Uterus (tissue), 4 donors: ENCODE data around the gene DMAC1. TPM values are rescaled to one million over a fixed set of nuclear protein-coding genes. Genes with fewer than 3 reads are reported as not detected.

ENCODE experiments used
- DNase-seq, 2 donors: peaks; one replicate each; pipeline ENCODE4 v3.0.0-alpha.2; 2019 to 2020
- H3K27ac ChIP-seq, 2 donors: fragments of 200-600 bp; sonication (generic); 1 replicate in 1 of 2; 2 replicates in 1 of 2; pipeline ENCODE4 v1.5.1; 2016 to 2018
- H3K27me3 ChIP-seq, 2 donors: fragments of 200-600 bp; sonication (generic); one replicate each; pipeline ENCODE4 v1.5.1; 2018 to 2019; ENCODE audit warnings: control low read depth in 1 of 2
- H3K36me3 ChIP-seq, 2 donors: fragments of 200-600 bp; sonication (generic); one replicate each; pipeline ENCODE4 v1.5.1; 2019; ENCODE audit warnings: control low read depth in 1 of 2
- H3K4me1 ChIP-seq, 2 donors: fragments of 200-600 bp; sonication (generic); one replicate each; pipeline ENCODE4 v1.5.1; 2018 to 2019; ENCODE audit warnings: control low read depth in 1 of 2
- H3K4me3 ChIP-seq, 2 donors: fragments of 200-600 bp; sonication (generic); 1 replicate in 1 of 2; 2 replicates in 1 of 2; pipeline ENCODE4 v1.5.1; 2018 to 2019; ENCODE audit warnings: mild to moderate bottlenecking in 1 of 2
- H3K9me3 ChIP-seq, 2 donors: fragments of 200-600 bp; sonication (generic); one replicate each; pipeline ENCODE4 v1.5.1; 2019; ENCODE audit warnings: control low read depth in 1 of 2
- POLR2A ChIP-seq, 2 donors: fragments of 450-650 bp; IDR thresholded peaks; one replicate each; pipeline ENCODE4 v1.6.1; 2016; ENCODE audit warnings: antibody characterized with exemption in 2 of 2, mild to moderate bottlenecking in 1 of 2, moderate library complexity in 1 of 2
- intact Hi-C: fragments of 100-400 bp; cut with DNase I; formaldehyde crosslinking; loops from one replicate; pipeline ENCODE4 v1.15.1; 2023; ENCODE audit warnings: low total_unique reads
- total RNA-seq, 4 donors: library from RNA; depleted of rRNA in 3 of 4; stranded (reverse); fragments of >200 nt in 3 of 4; gene quantifications; one replicate each; pipeline versions ENCODE4 v1.1.0 to v1.2.4, GENCODE V29; 2014 to 2023
- TF ChIP-seq, protein P1 (sequence below), 4 experiments: fragments of 200-600 bp in 2 of 4; fragments of 450-650 bp in 2 of 4; sonication (generic) in 2 of 4; IDR thresholded peaks; one replicate each; pipeline ENCODE4 v1.5.1; 2016 to 2019; ENCODE audit warnings: antibody characterized with exemption in 4 of 4, mild to moderate bottlenecking in 2 of 4, moderate library complexity in 1 of 4
- donor health status: DM: yes; HTN: yes; CAD: no.

Gene DMAC1
- total RNA-seq, 4 donors from 2014 or later, result 3.5 to 23.4 (median 13.5) TPM

DNA sequence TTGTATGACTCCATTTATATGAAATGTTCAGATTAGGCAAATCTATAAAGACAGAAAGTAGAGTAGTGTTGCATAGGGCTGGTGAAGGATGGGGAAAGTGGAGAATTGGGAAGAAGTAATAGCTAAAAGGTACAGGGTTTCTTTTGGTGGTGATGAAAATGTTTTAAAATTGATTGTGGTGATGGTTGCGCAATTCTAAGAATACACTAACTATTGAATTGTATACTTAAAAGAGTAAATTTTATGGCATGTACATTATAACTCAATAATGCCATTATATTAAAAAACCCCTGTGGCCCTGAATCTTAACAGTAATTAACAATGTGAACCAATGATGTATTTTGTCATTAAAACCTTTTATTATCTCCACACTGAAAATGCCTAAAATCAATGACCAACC, 20.4 kb upstream of the DMAC1 start:
- H3K27ac ChIP-seq, result no peak overlapping the region
- H3K9me3 ChIP-seq, result no peaks in the 10 kb centered on the region
- H3K4me1 ChIP-seq, result no peaks in the 10 kb centered on the region
- intact Hi-C loops, result no loop called here
- no peaks in the 10 kb centered on the region for H3K27me3 ChIP-seq
- no peak overlapping the region for H3K4me3 ChIP-seq
- TF ChIP-seq, protein P1, sequence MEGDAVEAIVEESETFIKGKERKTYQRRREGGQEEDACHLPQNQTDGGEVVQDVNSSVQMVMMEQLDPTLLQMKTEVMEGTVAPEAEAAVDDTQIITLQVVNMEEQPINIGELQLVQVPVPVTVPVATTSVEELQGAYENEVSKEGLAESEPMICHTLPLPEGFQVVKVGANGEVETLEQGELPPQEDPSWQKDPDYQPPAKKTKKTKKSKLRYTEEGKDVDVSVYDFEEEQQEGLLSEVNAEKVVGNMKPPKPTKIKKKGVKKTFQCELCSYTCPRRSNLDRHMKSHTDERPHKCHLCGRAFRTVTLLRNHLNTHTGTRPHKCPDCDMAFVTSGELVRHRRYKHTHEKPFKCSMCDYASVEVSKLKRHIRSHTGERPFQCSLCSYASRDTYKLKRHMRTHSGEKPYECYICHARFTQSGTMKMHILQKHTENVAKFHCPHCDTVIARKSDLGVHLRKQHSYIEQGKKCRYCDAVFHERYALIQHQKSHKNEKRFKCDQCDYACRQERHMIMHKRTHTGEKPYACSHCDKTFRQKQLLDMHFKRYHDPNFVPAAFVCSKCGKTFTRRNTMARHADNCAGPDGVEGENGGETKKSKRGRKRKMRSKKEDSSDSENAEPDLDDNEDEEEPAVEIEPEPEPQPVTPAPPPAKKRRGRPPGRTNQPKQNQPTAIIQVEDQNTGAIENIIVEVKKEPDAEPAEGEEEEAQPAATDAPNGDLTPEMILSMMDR (IDR thresholded peaks at IDR 0.05), result no peak
- no peak for TF ChIP-seq POLR2A (IDR thresholded peaks at IDR 0.05)
- DNase-seq, result no peak
- H3K36me3 ChIP-seq, result no peaks in the 10 kb centered on the region

DNA sequence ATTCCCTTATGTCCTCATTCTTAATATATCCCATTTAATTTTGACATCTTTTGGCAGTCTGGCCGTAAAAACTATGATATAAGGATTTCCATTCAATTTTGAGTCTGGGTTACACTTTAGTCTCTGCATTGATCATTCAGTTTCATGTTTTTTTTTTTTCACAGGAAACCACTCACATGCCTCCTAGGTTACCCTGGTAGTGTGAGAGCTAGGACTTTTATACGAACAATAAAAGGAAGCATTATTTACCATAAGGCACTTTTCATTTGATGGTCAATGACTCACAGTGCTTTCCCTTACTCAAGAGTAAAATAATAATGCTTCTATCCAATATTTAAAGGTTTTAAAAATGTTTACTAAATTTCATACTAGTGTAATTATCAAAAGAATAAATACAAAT, 16.4 kb upstream of the DMAC1 start:
- H3K4me3 ChIP-seq, result no peak overlapping the region
- H3K4me1 ChIP-seq, result no peaks in the 10 kb centered on the region
- TF ChIP-seq, protein P1 (IDR thresholded peaks at IDR 0.05), result no peak
- no peak for TF ChIP-seq POLR2A (IDR thresholded peaks at IDR 0.05)

DNA sequence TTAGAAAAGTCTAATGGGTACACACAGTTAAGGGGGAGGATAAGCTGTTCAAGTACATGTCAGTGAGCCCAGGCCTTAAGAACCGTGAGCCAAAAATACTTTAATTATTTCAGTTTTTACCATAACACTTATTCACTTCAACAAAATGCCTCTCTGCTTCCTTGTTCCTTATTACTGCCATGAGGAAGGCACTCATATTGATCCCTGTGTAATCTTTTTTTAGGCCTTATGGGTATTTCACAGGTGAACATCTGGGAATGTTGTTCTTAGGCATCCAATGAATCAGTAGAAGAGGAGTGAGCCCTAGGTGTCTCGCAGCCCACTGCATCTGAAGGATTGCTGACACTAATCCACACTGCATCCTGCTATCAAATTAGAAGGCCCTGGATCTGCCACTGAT, 13.5 kb upstream of the DMAC1 start:
- no peaks in the 10 kb centered on the region for H3K9me3 ChIP-seq
- intact Hi-C loops, result no loop called here
- H3K27ac ChIP-seq, result no peak overlapping the region
- H3K4me3 ChIP-seq, result no peak overlapping the region
- TF ChIP-seq POLR2A (IDR thresholded peaks at IDR 0.05), result no peak
- TF ChIP-seq, protein P1 (IDR thresholded peaks at IDR 0.05), result no peak
- DNase-seq, result no peak
- no peaks in the 10 kb centered on the region for H3K27me3 ChIP-seq
- H3K4me1 ChIP-seq, result no peaks in the 10 kb centered on the region
- H3K36me3 ChIP-seq, result no peaks in the 10 kb centered on the region

More for the DNA sequence above, 16.4 kb upstream of the DMAC1 start:
- no peak overlapping the region for H3K27ac ChIP-seq
- H3K9me3 ChIP-seq, result no peaks in the 10 kb centered on the region
- intact Hi-C loops, result no loop called here
- H3K27me3 ChIP-seq, result no peaks in the 10 kb centered on the region
- H3K36me3 ChIP-seq, result no peaks in the 10 kb centered on the region
- no peak for DNase-seq

DNA sequence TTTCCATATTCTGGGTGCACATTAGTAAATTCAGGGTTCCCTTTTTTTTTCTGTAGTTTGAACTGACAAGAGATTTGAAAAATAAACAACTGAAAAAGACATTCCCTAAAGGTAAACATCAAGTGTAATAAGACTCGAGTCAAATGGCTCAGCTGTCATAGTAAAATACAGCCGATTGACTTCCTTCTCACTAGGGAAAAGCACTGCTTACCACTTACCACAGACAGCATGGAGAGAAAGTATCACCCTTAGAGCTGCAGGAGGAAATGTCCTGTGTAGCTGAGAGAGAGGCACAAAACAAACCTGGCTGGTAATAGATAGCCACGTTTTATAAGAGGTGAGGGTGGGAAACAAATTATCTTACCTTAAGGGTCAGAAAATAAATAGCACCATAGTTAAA, 12.1 kb upstream of the DMAC1 start:
- no peak overlapping the region for H3K27ac ChIP-seq
- no peaks in the 10 kb centered on the region for H3K4me1 ChIP-seq
- DNase-seq, result no peak
- intact Hi-C loops, result no loop called here
- H3K36me3 ChIP-seq, result no peaks in the 10 kb centered on the region
- no peaks in the 10 kb centered on the region for H3K27me3 ChIP-seq
- no peaks in the 10 kb centered on the region for H3K9me3 ChIP-seq
- H3K4me3 ChIP-seq, result no peak overlapping the region
- TF ChIP-seq, protein P1 (IDR thresholded peaks at IDR 0.05), result no peak
- no peak for TF ChIP-seq POLR2A (IDR thresholded peaks at IDR 0.05)

DNA sequence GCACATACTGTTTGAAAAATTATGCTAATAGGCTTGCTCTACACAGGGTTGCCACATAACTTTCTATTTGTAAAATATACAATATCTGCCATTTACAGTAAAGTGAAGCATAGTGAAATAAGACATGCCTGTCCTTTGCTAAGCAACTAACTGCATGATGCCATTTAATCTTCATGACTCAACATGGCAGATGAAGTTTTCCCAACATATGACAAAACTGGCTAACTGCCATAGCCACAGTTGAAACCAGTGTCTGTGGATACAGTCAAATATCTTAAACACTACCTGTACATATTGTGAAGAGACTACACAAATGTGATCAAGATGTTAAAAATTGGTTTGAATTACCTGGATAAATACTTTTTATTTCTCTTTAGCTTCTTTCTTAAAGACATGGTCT, 3.1 kb upstream of the DMAC1 start:
- no peaks in the 10 kb centered on the region for H3K9me3 ChIP-seq
- peaks cover 0 to 6% of the 10 kb centered on the region in 2 donors for H3K4me1 ChIP-seq
- H3K4me3 ChIP-seq, result no peak overlapping the region
- no peaks in the 10 kb centered on the region for H3K27me3 ChIP-seq
- DNase-seq, result no peak
- H3K27ac ChIP-seq, result no peak overlapping the region
- H3K36me3 ChIP-seq, result no peaks in the 10 kb centered on the region
- TF ChIP-seq, protein P1 (IDR thresholded peaks at IDR 0.05), result no peak
- no peak for TF ChIP-seq POLR2A (IDR thresholded peaks at IDR 0.05)
- intact Hi-C loops, result no loop called here
